ENCODE data around the gene DOCK3.

The DOCK3 gene

DNA sequence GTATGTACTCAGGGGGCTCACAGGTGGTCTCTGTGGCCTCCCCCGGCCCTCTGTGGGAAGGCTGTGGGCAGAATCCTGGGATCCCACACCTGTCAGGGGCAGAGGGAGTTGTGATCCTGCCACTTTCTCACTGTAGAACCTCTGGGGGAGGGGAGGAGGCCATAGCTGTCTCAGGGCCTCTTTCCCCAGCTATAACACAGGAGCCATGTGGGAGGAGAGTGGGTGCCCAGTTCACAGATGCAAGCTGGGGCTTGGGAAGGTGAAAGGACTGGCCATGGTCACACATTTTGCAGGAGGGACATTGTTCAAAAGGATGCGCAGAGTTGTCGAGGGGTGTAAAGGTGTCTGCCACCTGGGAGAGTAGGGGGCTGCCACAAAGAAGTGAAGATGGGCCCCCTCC is 46.1 kb upstream of the DOCK3 start:
- TF ChIP-seq, protein P1, sequence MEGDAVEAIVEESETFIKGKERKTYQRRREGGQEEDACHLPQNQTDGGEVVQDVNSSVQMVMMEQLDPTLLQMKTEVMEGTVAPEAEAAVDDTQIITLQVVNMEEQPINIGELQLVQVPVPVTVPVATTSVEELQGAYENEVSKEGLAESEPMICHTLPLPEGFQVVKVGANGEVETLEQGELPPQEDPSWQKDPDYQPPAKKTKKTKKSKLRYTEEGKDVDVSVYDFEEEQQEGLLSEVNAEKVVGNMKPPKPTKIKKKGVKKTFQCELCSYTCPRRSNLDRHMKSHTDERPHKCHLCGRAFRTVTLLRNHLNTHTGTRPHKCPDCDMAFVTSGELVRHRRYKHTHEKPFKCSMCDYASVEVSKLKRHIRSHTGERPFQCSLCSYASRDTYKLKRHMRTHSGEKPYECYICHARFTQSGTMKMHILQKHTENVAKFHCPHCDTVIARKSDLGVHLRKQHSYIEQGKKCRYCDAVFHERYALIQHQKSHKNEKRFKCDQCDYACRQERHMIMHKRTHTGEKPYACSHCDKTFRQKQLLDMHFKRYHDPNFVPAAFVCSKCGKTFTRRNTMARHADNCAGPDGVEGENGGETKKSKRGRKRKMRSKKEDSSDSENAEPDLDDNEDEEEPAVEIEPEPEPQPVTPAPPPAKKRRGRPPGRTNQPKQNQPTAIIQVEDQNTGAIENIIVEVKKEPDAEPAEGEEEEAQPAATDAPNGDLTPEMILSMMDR (IDR thresholded peaks at IDR 0.05; ENCODE audit: low read depth, low read length): no peak
- Histone ChIP-seq H3K27me3 (ENCODE audit: insufficient read depth, low read depth, severe bottlenecking) (no peaks in the 10 kb centered on the region), H3K27ac (no peak overlapping the region), H3K4me3 (ENCODE audit: low read depth, low read length) (no peak overlapping the region), H3K36me3 (no peaks in the 10 kb centered on the region; the same call in 1 of the 2 replicates), H3K9me3 (ENCODE audit: severe bottlenecking) (no peaks in the 10 kb centered on the region)
- DNase-seq: no peak

DNA sequence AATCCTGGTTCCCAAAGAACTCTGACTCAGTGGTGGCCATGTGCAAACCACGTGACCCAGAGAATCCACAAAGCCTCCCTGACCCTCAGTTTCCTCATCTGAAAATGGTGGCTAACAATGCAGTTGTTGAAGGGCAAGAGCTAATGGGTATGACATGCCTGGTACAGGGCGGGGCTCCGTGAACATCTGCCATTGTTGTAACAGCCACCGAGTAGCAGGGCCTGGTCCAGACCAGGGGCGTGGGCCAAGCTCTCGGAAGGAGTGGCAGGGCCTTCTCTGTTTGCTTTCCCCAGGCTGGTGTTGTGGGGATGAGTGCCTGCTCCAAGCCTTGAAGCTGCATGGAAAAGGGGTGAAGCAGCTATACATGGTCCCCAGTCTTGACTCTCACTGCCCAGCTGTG is 44.3 kb upstream of the DOCK3 start:
- H3K36me3 ChIP-seq: no peaks in the 10 kb centered on the region
- TF ChIP-seq, protein P1 (IDR thresholded peaks at IDR 0.05; ENCODE audit: low read depth, low read length): no peak
- no peak overlapping the region for H3K27ac ChIP-seq
- H3K4me3 ChIP-seq (ENCODE audit: low read depth, low read length): no peak overlapping the region
- no peak for DNase-seq
- H3K9me3 ChIP-seq (ENCODE audit: severe bottlenecking): no peaks in the 10 kb centered on the region
- H3K27me3 ChIP-seq (ENCODE audit: insufficient read depth, low read depth, severe bottlenecking): no peaks in the 10 kb centered on the region

DNA sequence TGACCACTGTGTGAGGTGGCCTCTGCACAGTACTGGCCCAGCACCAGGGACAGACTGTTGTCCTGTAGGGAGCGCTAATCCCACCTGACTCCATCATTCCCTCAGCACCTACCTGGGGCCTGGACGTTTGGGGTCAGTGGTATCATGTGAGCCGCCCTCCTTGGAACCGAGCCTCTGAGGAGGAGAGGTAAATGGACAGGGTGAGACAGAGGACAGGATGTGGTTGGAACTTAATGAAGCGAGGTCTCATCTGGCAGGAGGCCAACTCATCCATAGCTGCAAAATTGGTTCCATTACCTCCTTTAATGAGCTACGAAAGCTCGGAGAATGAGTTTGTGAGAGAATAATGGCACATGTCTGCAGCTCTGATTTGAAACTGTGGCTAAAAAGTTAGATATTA is 43.9 kb upstream of the DOCK3 start:
- Histone ChIP-seq H3K27ac (no peak overlapping the region), H3K9me3 (ENCODE audit: severe bottlenecking) (no peaks in the 10 kb centered on the region), H3K27me3 (ENCODE audit: insufficient read depth, low read depth, severe bottlenecking) (no peaks in the 10 kb centered on the region), H3K36me3 (no peaks in the 10 kb centered on the region), H3K4me3 (ENCODE audit: low read depth, low read length) (no peak overlapping the region)
- TF ChIP-seq, protein P1 (IDR thresholded peaks at IDR 0.05; ENCODE audit: low read depth, low read length): no peak
- DNase-seq: no peak

DNA sequence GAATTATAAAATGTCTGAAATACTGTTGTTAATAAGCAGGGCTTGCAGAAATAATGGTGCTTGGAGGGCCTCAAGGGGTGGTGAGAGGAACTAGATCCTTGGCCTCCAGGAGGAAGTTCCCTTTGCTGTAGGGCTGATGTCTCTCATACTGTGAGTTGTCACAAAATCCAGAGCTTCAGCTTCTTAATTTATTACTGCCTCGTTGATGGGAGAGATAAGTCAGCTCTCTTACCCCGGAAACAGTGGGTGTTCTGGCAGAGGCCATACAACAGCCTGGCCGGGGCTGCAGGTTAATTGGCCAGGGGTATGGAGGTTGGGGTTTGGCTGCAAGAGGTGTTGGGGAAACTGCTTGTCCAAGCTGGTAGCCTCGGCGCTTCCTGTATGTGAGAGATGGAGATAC is 42.3 kb upstream of the DOCK3 start:
- DNase-seq: no peak
- Histone ChIP-seq H3K27me3 (ENCODE audit: insufficient read depth, low read depth, severe bottlenecking) (no peaks in the 10 kb centered on the region), H3K27ac (no peak overlapping the region), H3K4me3 (ENCODE audit: low read depth, low read length) (no peak overlapping the region), H3K36me3 (no peaks in the 10 kb centered on the region), H3K9me3 (ENCODE audit: severe bottlenecking) (no peaks in the 10 kb centered on the region)
- TF ChIP-seq, protein P1 (IDR thresholded peaks at IDR 0.05; ENCODE audit: low read depth, low read length): no peak

DNA sequence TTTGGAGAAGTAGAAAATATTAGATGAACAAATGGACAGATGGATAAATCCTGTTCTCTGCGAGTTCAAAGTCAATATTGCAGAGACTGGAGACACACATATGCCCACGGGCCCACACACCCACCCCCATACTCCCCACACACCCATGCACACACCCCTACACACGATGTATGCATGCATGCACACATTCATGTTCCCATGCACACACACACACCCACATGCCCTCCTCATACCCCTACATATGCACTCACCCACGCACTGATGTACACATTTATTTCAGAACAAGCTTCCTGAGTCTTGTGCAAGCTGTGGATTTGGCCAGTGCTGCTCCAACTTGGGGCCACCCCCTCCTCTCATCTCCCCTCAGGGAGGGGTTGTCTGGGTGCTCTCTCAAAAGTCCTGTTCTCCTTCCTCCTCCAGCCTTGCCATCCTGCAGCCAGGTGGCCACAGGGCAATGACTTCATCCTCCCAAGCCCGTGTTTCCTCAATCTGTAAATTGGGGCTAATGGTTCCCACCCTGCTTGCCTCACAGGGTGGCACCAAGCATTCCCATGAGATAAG is 41.4 kb upstream of the DOCK3 start:
- no peak for DNase-seq
- Histone ChIP-seq H3K36me3 (no peaks in the 10 kb centered on the region), H3K27ac (no peak overlapping the region), H3K4me3 (ENCODE audit: low read depth, low read length) (no peak overlapping the region), H3K27me3 (ENCODE audit: insufficient read depth, low read depth, severe bottlenecking) (no peaks in the 10 kb centered on the region), H3K9me3 (ENCODE audit: severe bottlenecking) (no peaks in the 10 kb centered on the region)
- TF ChIP-seq, protein P1 (IDR thresholded peaks at IDR 0.05; ENCODE audit: low read depth, low read length): no peak

DNA sequence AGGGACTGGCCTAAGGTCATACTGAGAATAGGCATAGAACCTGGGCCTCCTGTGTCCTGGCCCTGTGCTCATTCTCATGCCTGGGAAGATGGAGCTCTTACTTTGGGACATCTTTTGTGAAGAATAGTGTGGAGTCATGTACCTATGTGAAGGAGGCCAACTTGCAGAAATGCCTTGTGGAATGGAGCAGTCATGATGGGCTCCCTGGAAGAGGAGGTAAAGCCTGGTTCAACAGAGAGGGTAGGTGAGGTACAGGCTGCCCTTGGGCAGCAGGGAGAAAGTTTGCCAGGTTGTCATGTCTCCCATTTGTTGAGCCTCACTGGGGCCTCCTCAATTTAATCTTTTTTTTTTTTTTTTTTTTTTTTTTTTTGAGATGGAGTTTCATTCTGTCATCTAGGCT is 39.7 kb upstream of the DOCK3 start:
- no peak for DNase-seq
- Histone ChIP-seq H3K4me3 (ENCODE audit: low read depth, low read length) (no peak overlapping the region), H3K27me3 (ENCODE audit: insufficient read depth, low read depth, severe bottlenecking) (no peaks in the 10 kb centered on the region), H3K36me3 (no peaks in the 10 kb centered on the region), H3K9me3 (ENCODE audit: severe bottlenecking) (no peaks in the 10 kb centered on the region), H3K27ac (no peak overlapping the region)
- TF ChIP-seq, protein P1 (IDR thresholded peaks at IDR 0.05; ENCODE audit: low read depth, low read length): no peak
